OCI-LY7 (cell line): ENCODE measurements around the gene GRK6. TPM values are rescaled to one million over a fixed set of nuclear protein-coding genes. Genes with fewer than 3 reads are reported as not detected.

ENCODE experiments used
- BruUV-seq: library from RNA; stranded (reverse); fragments of 400-500 nt; replicated peaks from 2 replicates; lab custom pipeline; 2021; lab: Mats Ljungman, UMichigan
- CTCF ChIA-PET: fragments of 300-600 bp; sonication (Branson Sonifier 250); formaldehyde crosslinking; loops from one replicate; lab custom pipeline; 2022; ENCODE audit warnings: antibody characterized with exemption; ENCODE audit not compliant: unreplicated experiment; lab: Charles Lee
- POLR2A ChIA-PET: fragments of 300-600 bp; sonication (Branson Sonifier 250); formaldehyde crosslinking; loops from one replicate; lab custom pipeline; 2022; ENCODE audit warnings: antibody characterized with exemption; lab: Charles Lee
- DNase-seq: peaks from one replicate; pipeline ENCODE4 v3.0.0-alpha.2; 2015; ENCODE audit warnings: low spot score
- H2AFZ ChIP-seq: fragments of 200-600 bp; sonication (generic), shearing (Covaris generic); 2 replicates; pipeline ENCODE4 v1.6.1; 2014; ENCODE audit warnings: mild to moderate bottlenecking, antibody characterized with exemption, low read length, moderate library complexity
- H3K27ac ChIP-seq: fragments of 200-600 bp; sonication (generic); 2 replicates; pipeline ENCODE4 v1.5.1; 2014; ENCODE audit warnings: mixed run types, low read depth, mild to moderate bottlenecking, moderate library complexity, low read length, inconsistent platforms; ENCODE audit not compliant: poor library complexity, severe bottlenecking
- H3K36me3 ChIP-seq: fragments of 200-600 bp; sonication (generic); 2 replicates; pipeline ENCODE4 v1.6.1; 2014; ENCODE audit warnings: mild to moderate bottlenecking, antibody characterized with exemption, low read length, moderate library complexity, mixed read lengths; ENCODE audit not compliant: insufficient read depth
- H3K4me1 ChIP-seq: fragments of 200-600 bp; sonication (generic); 2 replicates; pipeline ENCODE4 v1.5.1; 2014; ENCODE audit warnings: mild to moderate bottlenecking, low read length; ENCODE audit not compliant: insufficient read depth, poor library complexity, severe bottlenecking
- H3K4me2 ChIP-seq: fragments of 200-600 bp; sonication (generic); 2 replicates; pipeline ENCODE4 v1.6.1; 2014; ENCODE audit warnings: mild to moderate bottlenecking, low read length
- H3K4me3 ChIP-seq: fragments of 200-600 bp; sonication (generic); 2 replicates; pipeline ENCODE4 v1.5.1; 2014; ENCODE audit warnings: mild to moderate bottlenecking, low read depth, low read length; ENCODE audit not compliant: poor library complexity, severe bottlenecking
- H3K79me2 ChIP-seq: fragments of 200-600 bp; sonication (generic); 2 replicates; pipeline ENCODE4 v1.6.1; 2016; ENCODE audit warnings: low read depth, mild to moderate bottlenecking, low read length, moderate library complexity, mixed read lengths; ENCODE audit not compliant: insufficient read depth
- H3K9me2 ChIP-seq: fragments of 200-600 bp; sonication (generic); 2 replicates; pipeline ENCODE4 v1.6.1; 2016; ENCODE audit warnings: mild to moderate bottlenecking, low read length, mixed read lengths; ENCODE audit not compliant: insufficient read depth
- H3K9me3 ChIP-seq: fragments of 200-600 bp; sonication (generic); 2 replicates; pipeline ENCODE4 v1.6.1; 2014; ENCODE audit warnings: mild to moderate bottlenecking, mixed run types, low read length, mixed read lengths
- H4K20me1 ChIP-seq: fragments of 200-600 bp; sonication (generic); 2 replicates; pipeline ENCODE4 v1.6.1; 2014; ENCODE audit warnings: mild to moderate bottlenecking, antibody characterized with exemption, low read length, moderate library complexity, mixed read lengths; ENCODE audit not compliant: insufficient read depth
- EZH2phosphoT487 ChIP-seq: fragments of 200-600 bp; sonication (generic); IDR thresholded peaks from 2 replicates; pipeline ENCODE4 v1.6.1; 2018; ENCODE audit warnings: low read depth, borderline replicate concordance, mild to moderate bottlenecking, mixed run types, antibody characterized with exemption, low read length, moderate library complexity, mixed read lengths
- intact Hi-C: fragments of 100-400 bp; cut with micrococcal nuclease; formaldehyde crosslinking; loops from one replicate; pipeline ENCODE4 v1.10.0; 2022; ENCODE audit not compliant: unreplicated experiment
- total RNA-seq, 2 experiments: library from RNA; depleted of rRNA in 1 of 2; stranded (reverse); fragments of >200 nt in 1 of 2; shearing (Covaris generic) in 1 of 2; gene quantifications; 2 replicates each; pipeline ENCODE4 v1.2.3, GENCODE V29; 2014 to 2022
- TF ChIP-seq, protein P1 (sequence below): fragments of 200-600 bp; sonication (generic); conservative IDR thresholded peaks from 2 replicates; pipeline ENCODE4 v1.5.1; 2014; ENCODE audit warnings: mild to moderate bottlenecking, antibody characterized with exemption, low read length, moderate library complexity, mixed read lengths

GRK6 gene
- total RNA-seq, 2 experiments from 2014 or later = 46.2 to 99.4 TPM

DNA sequence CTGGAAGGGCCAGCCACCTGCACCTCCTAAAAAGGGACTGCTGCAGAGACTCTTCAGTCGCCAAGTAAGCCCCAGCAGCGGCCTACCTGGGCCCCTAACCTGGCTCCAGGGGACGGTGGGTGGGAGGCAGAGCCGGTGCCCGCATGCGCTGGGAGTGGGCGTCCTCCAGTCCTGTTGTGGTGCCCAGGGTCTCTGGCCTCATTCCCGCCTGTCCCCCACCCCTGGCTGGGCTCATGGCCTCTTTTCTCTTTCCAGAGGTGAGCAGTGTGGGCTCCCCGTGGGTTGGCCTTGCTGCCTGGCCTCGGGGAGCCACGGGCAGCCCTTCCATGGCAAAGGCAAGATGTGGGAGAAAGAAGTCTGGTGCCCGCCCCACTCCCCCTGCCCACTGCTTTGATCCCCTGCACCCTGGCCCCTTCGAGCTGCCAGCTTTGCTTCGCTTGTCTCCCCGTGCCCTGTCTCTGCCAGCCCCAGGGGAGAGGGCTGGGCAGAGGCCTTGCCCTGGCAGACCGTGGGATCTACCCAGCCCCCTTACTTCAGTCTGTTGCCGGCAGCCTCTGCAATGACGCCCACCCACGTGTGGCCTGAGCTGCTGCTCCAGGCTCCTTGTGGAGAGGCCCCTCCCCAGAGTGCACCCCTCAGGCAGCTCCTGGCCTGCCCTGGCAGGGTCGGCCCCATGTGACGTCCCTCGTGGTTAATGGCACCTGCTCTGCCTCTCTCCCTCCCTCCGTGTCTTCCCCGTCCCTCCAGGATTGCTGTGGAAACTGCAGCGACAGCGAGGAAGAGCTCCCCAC is 14.7 kb downstream of the GRK6 start:
- DNase-seq = no peak
- BruUV-seq = no TSS peak
- intact Hi-C loops = no loop called here
- no peaks in the 10 kb centered on the region for H3K9me3 ChIP-seq
- TF ChIP-seq, protein P1, sequence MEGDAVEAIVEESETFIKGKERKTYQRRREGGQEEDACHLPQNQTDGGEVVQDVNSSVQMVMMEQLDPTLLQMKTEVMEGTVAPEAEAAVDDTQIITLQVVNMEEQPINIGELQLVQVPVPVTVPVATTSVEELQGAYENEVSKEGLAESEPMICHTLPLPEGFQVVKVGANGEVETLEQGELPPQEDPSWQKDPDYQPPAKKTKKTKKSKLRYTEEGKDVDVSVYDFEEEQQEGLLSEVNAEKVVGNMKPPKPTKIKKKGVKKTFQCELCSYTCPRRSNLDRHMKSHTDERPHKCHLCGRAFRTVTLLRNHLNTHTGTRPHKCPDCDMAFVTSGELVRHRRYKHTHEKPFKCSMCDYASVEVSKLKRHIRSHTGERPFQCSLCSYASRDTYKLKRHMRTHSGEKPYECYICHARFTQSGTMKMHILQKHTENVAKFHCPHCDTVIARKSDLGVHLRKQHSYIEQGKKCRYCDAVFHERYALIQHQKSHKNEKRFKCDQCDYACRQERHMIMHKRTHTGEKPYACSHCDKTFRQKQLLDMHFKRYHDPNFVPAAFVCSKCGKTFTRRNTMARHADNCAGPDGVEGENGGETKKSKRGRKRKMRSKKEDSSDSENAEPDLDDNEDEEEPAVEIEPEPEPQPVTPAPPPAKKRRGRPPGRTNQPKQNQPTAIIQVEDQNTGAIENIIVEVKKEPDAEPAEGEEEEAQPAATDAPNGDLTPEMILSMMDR = no peak
- TF ChIP-seq EZH2phosphoT487 = no peak
- no peak overlapping the region for H3K4me2 ChIP-seq
- H3K4me1 ChIP-seq = peaks cover 22% of the 10 kb centered on the region
- H2AFZ ChIP-seq = no peak overlapping the region
- POLR2A ChIA-PET = interaction anchor here (1.2 kb wide), 1 partner anchor 11 kb away, joined by 4 read pairs; no protein-coding TSS in a partner anchor
- H3K27ac ChIP-seq = no peak overlapping the region
- no peak overlapping the region for H3K4me3 ChIP-seq
- no peaks in the 10 kb centered on the region for H3K9me2 ChIP-seq
- CTCF ChIA-PET = interaction anchor here (0.5 kb wide), 1 partner anchor 15 kb away, joined by 3 read pairs; no protein-coding TSS in a partner anchor
- H3K79me2 ChIP-seq = no peaks in the 10 kb centered on the region
- H4K20me1 ChIP-seq = no peaks in the 10 kb centered on the region
- peaks cover 61% of the 10 kb centered on the region for H3K36me3 ChIP-seq

GRCh38 chr5:177442066-177442826 is 15.8 kb downstream of the GRK6 start:
- ChIA-PET CTCF (interaction anchor here (0.5 kb wide), 1 partner anchor 16 kb away, joined by 3 read pairs; no protein-coding TSS in a partner anchor), POLR2A (interaction anchor here (0.5 to 1.2 kb wide), 2 partner anchors 10 to 432 kb away, joined by 3 to 4 read pairs; no protein-coding TSS in a partner anchor)
- no peaks in the 10 kb centered on the region for H3K9me3 ChIP-seq
- H3K4me3 ChIP-seq = no peak overlapping the region
- BruUV-seq = no TSS peak
- H3K4me1 ChIP-seq = peaks cover 25% of the 10 kb centered on the region
- intact Hi-C loops = no loop called here
- H2AFZ ChIP-seq = no peak overlapping the region
- H4K20me1 ChIP-seq = no peaks in the 10 kb centered on the region
- no peak overlapping the region for H3K4me2 ChIP-seq
- TF ChIP-seq, protein P1 = no peak
- TF ChIP-seq EZH2phosphoT487 = no peak
- no peaks in the 10 kb centered on the region for H3K9me2 ChIP-seq
- H3K79me2 ChIP-seq = no peaks in the 10 kb centered on the region
- H3K27ac ChIP-seq = no peak overlapping the region
- peaks cover 51% of the 10 kb centered on the region for H3K36me3 ChIP-seq
- no peak for DNase-seq
